Brain microvascular endothelial cell (primary cell): Measurements from ENCODE around the gene TCEA3.

ENCODE experiments used
- DNase-seq: peaks from one replicate; pipeline ENCODE4 v3.0.0-alpha.2; 2020
- H3K27ac ChIP-seq: fragments of 250-450 bp; sonication (Bioruptor Pico); 2 replicates; pipeline ENCODE4 v1.5.1; 2020; ENCODE audit warnings: mild to moderate bottlenecking, moderate library complexity
- H3K27me3 ChIP-seq: fragments of 250-450 bp; sonication (Bioruptor Pico); replicated peaks from 2 replicates; pipeline ENCODE4 v1.5.1; 2020; ENCODE audit warnings: mild to moderate bottlenecking
- H3K36me3 ChIP-seq: fragments of 250-450 bp; sonication (Bioruptor Pico); replicated peaks from 2 replicates; pipeline ENCODE4 v1.5.1; 2020; ENCODE audit warnings: mild to moderate bottlenecking
- H3K4me3 ChIP-seq: 2 replicates; pipeline ENCODE4 v1.5.1; 2011; ENCODE audit warnings: low read depth, mild to moderate bottlenecking, control low read depth, low read length, moderate library complexity
- in situ Hi-C: cut with HindIII; loops from 2 replicates; pipeline ENCODE4 v1.10.0; 2017; ENCODE audit warnings: low sequenced_read_pairs, low pct_ligation_motif_present
- TF ChIP-seq, protein P1 (sequence below): IDR thresholded peaks from 2 replicates; pipeline ENCODE4 v1.5.1; 2011; ENCODE audit warnings: low read depth, mild to moderate bottlenecking, moderate library complexity, low read length, control low read depth, inconsistent platforms; ENCODE audit errors: missing control alignments

Gene TCEA3

GRCh38 chr1:23469372-23469982 is 44.9 kb upstream of the TCEA3 start:
- no peaks in the 10 kb centered on the region for H3K36me3 ChIP-seq
- TF ChIP-seq, protein P1, sequence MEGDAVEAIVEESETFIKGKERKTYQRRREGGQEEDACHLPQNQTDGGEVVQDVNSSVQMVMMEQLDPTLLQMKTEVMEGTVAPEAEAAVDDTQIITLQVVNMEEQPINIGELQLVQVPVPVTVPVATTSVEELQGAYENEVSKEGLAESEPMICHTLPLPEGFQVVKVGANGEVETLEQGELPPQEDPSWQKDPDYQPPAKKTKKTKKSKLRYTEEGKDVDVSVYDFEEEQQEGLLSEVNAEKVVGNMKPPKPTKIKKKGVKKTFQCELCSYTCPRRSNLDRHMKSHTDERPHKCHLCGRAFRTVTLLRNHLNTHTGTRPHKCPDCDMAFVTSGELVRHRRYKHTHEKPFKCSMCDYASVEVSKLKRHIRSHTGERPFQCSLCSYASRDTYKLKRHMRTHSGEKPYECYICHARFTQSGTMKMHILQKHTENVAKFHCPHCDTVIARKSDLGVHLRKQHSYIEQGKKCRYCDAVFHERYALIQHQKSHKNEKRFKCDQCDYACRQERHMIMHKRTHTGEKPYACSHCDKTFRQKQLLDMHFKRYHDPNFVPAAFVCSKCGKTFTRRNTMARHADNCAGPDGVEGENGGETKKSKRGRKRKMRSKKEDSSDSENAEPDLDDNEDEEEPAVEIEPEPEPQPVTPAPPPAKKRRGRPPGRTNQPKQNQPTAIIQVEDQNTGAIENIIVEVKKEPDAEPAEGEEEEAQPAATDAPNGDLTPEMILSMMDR: no peak
- no peaks in the 10 kb centered on the region for H3K27me3 ChIP-seq
- in situ Hi-C loops: no loop called here
- no peak overlapping the region for H3K27ac ChIP-seq
- H3K4me3 ChIP-seq: no peak overlapping the region
- no peak for DNase-seq

DNA sequence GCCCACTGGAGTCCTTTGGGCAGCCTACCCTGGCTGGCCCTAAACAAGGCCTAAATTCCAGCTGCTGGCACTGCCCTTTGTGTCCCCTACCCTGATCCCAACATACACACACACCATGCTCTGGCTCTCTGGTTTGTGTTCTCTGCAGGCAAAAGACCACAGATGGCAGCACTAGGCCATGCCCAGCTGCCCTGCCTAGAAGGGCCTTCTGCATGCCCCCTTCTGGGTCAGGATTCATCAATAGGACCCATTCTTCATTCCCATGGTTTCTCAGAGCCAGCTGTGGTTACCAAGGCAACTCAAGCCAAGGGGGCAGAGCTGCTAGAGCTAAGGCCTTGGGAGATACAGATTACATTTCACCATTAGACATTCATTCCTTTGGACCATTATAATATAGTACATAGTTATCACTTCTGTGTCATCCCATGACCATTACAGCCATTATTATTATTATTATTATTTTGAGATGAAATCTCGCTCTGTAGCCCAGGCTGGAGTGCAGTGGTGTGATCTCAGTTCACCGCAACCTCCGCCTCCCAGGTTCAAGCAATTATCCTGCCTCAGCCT is 42.0 kb upstream of the TCEA3 start:
- Histone ChIP-seq H3K36me3 (no peaks in the 10 kb centered on the region), H3K4me3 (no peak overlapping the region), H3K27ac (no peak overlapping the region), H3K27me3 (no peaks in the 10 kb centered on the region)
- in situ Hi-C loops: no loop called here
- no peak for DNase-seq
- TF ChIP-seq, protein P1: no peak

- DNase-seq: no peak
These were observed 38.7 kb upstream of the TCEA3 start for GRCh38 chr1:23463286-23463685.

GRCh38 chr1:23462766-23463165 is 38.2 kb upstream of the TCEA3 start:
- TF ChIP-seq, protein P1: no peak
- no peak for DNase-seq
- no peaks in the 10 kb centered on the region for H3K27me3 ChIP-seq
- in situ Hi-C loops: no loop called here
- no peak overlapping the region for H3K27ac ChIP-seq
- no peaks in the 10 kb centered on the region for H3K36me3 ChIP-seq
- no peak overlapping the region for H3K4me3 ChIP-seq

More at GRCh38 chr1:23463286-23463685, 38.7 kb upstream of the TCEA3 start:
- no peaks in the 10 kb centered on the region for H3K27me3 ChIP-seq
- no peak overlapping the region for H3K4me3 ChIP-seq
- in situ Hi-C loops: no loop called here
- TF ChIP-seq, protein P1: no peak
- H3K36me3 ChIP-seq: no peaks in the 10 kb centered on the region
- no peak overlapping the region for H3K27ac ChIP-seq

DNA sequence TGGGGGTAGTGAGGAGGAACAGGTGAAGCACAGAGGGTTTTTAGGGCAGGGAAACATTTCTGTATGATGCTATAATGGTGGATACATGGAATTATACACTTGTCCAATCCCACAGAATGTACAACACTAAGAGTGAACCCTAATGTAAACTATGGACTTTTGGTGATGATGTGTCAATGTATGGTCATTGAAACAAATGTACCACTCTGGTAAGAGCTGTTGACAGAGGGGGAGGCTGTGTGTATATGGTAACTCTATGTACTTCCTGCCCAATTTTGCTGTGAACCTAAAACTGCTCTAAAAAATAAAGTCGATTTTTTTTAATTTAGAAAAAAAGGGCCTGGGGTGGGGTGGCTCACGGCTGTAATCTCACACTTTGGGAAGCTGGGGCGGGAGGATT is 36.5 kb upstream of the TCEA3 start:
- Histone ChIP-seq H3K27me3 (no peaks in the 10 kb centered on the region), H3K4me3 (no peak overlapping the region), H3K36me3 (no peaks in the 10 kb centered on the region), H3K27ac (no peak overlapping the region)
- in situ Hi-C loops: no loop called here
- no peak for DNase-seq
- TF ChIP-seq, protein P1: no peak

GRCh38 chr1:23460519-23460918 is 36.0 kb upstream of the TCEA3 start:
- TF ChIP-seq, protein P1: no peak
- no peaks in the 10 kb centered on the region for H3K36me3 ChIP-seq
- DNase-seq: no peak
- in situ Hi-C loops: no loop called here
- no peaks in the 10 kb centered on the region for H3K27me3 ChIP-seq
- H3K4me3 ChIP-seq: no peak overlapping the region
- H3K27ac ChIP-seq: no peak overlapping the region
